HCT116 (cell line): ENCODE results near the gene IMPDH1. TPM values are rescaled to one million over a fixed set of nuclear protein-coding genes. Genes with fewer than 3 reads are reported as not detected.

Experiments
- ATAC-seq: fragments of 200-7000 bp; cut with Tn5 transposase; 2 replicates; pipeline ENCODE4 v1.9.1; 2020; ENCODE audit warnings: mild to moderate bottlenecking, moderate library complexity
- BruUV-seq: library from RNA; stranded (reverse); fragments of 400-500 nt; replicated peaks from 2 replicates; lab custom pipeline; 2021; lab: Mats Ljungman, UMichigan
- CTCF ChIA-PET: fragments of 300-600 bp; sonication (Branson Sonifier 250); formaldehyde crosslinking; loops from one replicate; lab custom pipeline; 2021; ENCODE audit warnings: antibody characterized with exemption; lab: Charles Lee
- POLR2A ChIA-PET: fragments of 300-600, 350-600 bp; sonication (Branson Sonifier 250); formaldehyde crosslinking; loops from one replicate; lab custom pipeline; 2021; ENCODE audit warnings: antibody characterized with exemption; lab: Charles Lee
- RAD21 ChIA-PET, 2 experiments: fragments of 300-600 bp; sonication (Branson Sonifier 250); formaldehyde crosslinking; loops; one replicate each; lab custom pipeline; 2023; ENCODE audit warnings: low total read pairs in 2 of 2; ENCODE audit not compliant: uncharacterized antibody in 2 of 2, unreplicated experiment in 2 of 2, low non-redundant PET in 1 of 2; lab: Charles Lee
- DNase-seq: peaks from one replicate; pipeline ENCODE4 v3.0.0-alpha.2; 2010; ENCODE audit warnings: low read depth, low spot score
- H2AFZ ChIP-seq: fragments of 200-600 bp; shearing (Covaris generic), sonication (generic); 2 replicates; pipeline ENCODE4 v1.6.1; 2017; ENCODE audit warnings: low read depth, mixed run types, mixed read lengths, antibody characterized with exemption, low read length; ENCODE audit not compliant: poor library complexity, severe bottlenecking
- H3K27ac ChIP-seq: 2 replicates; pipeline ENCODE4 v1.5.1; 2012; ENCODE audit warnings: low read depth, low read length
- H3K27me3 ChIP-seq: fragments of 200-600 bp; sonication (generic); 2 replicates; pipeline ENCODE4 v1.6.1; 2016; ENCODE audit warnings: mixed run types, low read length, mixed read lengths; ENCODE audit not compliant: insufficient read depth
- H3K36me3 ChIP-seq, 2 experiments: fragments of 200-500 bp in 1 of 2; fragments of 200-600 bp in 1 of 2; sonication (Bioruptor generic) in 1 of 2; sonication (generic) in 1 of 2; 2 replicates each; pipeline versions ENCODE4 v1.5.1 to v1.6.1; 2014 to 2016; ENCODE audit warnings: low read length in 2 of 2, inconsistent platforms in 1 of 2, mixed read lengths in 1 of 2, mixed run types in 1 of 2; ENCODE audit not compliant: insufficient read depth in 2 of 2, control insufficient read depth in 1 of 2
- H3K4me1 ChIP-seq, 2 experiments: fragments of 200-600 bp in 1 of 2; sonication (generic) in 1 of 2; 2 replicates each; pipeline versions ENCODE4 v1.5.1 to v1.6.1; 2012 to 2017; ENCODE audit warnings: low read length in 2 of 2, inconsistent platforms in 1 of 2, mild to moderate bottlenecking in 1 of 2, mixed read lengths in 1 of 2, mixed run types in 1 of 2, moderate library complexity in 1 of 2; ENCODE audit not compliant: insufficient read depth in 2 of 2, control insufficient read depth in 1 of 2
- H3K4me2 ChIP-seq: fragments of 200-600 bp; sonication (generic); 2 replicates; pipeline ENCODE4 v1.6.1; 2017; ENCODE audit warnings: mixed run types, low read length, mixed read lengths
- H3K4me3 ChIP-seq, 2 experiments: fragments of 200-600 bp in 1 of 2; sonication (generic) in 1 of 2; replicated peaks in 1 of 2; 2 replicates each; pipeline ENCODE4 v1.5.1; 2011 to 2016; ENCODE audit warnings: low read length in 2 of 2, control low read depth in 1 of 2, low read depth in 1 of 2, mild to moderate bottlenecking in 1 of 2, mixed read lengths in 1 of 2, mixed run types in 1 of 2
- H3K79me2 ChIP-seq: fragments of 200-600 bp; sonication (generic); 2 replicates; pipeline ENCODE4 v1.6.1; 2017; ENCODE audit warnings: mild to moderate bottlenecking, mixed run types, low read length, moderate library complexity, mixed read lengths; ENCODE audit not compliant: insufficient read depth
- H3K9ac ChIP-seq: fragments of 200-600 bp; sonication (generic); 2 replicates; pipeline ENCODE4 v1.6.1; 2016; ENCODE audit warnings: low read length, mixed read lengths
- H3K9me2 ChIP-seq: fragments of 200-600 bp; sonication (generic), shearing (Covaris generic); 2 replicates; pipeline ENCODE4 v1.6.1; 2017; ENCODE audit warnings: mixed run types, mild to moderate bottlenecking, moderate library complexity; ENCODE audit not compliant: insufficient read depth
- H3K9me3 ChIP-seq, 2 experiments: fragments of 200-500 bp in 1 of 2; fragments of 200-600 bp in 1 of 2; sonication (Bioruptor generic) in 1 of 2; sonication (generic) in 1 of 2; 2 replicates each; pipeline ENCODE4 v1.6.1; 2014 to 2017; ENCODE audit warnings: low read length in 2 of 2, mixed read lengths in 2 of 2, inconsistent platforms in 1 of 2, low read depth in 1 of 2, mild to moderate bottlenecking in 1 of 2, mixed run types in 1 of 2, moderate library complexity in 1 of 2; ENCODE audit not compliant: control insufficient read depth in 1 of 2, insufficient read depth in 1 of 2
- H4K20me1 ChIP-seq: fragments of 200-600 bp; sonication (generic), shearing (Covaris generic); 2 replicates; pipeline ENCODE4 v1.6.1; 2017; ENCODE audit warnings: mixed run types, mild to moderate bottlenecking, moderate library complexity; ENCODE audit not compliant: insufficient read depth
- CTCF ChIP-seq, 3 experiments: fragments of 200-600 bp in 1 of 3; sonication (generic) in 1 of 3; IDR thresholded peaks in 2 of 3; conservative IDR thresholded peaks in 1 of 3; 2 replicates each; pipeline ENCODE4 v1.5.1; 2012 to 2017; ENCODE audit warnings: low read depth in 2 of 3, low read length in 2 of 3, antibody characterized with exemption in 1 of 3, borderline replicate concordance in 1 of 3, control low read depth in 1 of 3, mild to moderate bottlenecking in 1 of 3, mixed read lengths in 1 of 3, mixed run types in 1 of 3, moderate library complexity in 1 of 3; ENCODE audit not compliant: insufficient read depth in 1 of 3
- RAD21 ChIP-seq: IDR thresholded peaks from 2 replicates; pipeline ENCODE4 v1.6.1; 2012; ENCODE audit warnings: low read depth, mild to moderate bottlenecking
- REST ChIP-seq: IDR thresholded peaks from 2 replicates; pipeline ENCODE4 v1.6.1; 2012; ENCODE audit warnings: low read depth
- SP1 ChIP-seq: IDR thresholded peaks from 2 replicates; pipeline ENCODE4 v1.6.1; 2012; ENCODE audit warnings: low read depth
- ZFX ChIP-seq: fragments of 450-650 bp; IDR thresholded peaks from 2 replicates; pipeline ENCODE4 v1.6.1; 2017
- intact Hi-C: fragments of 100-400 bp; cut with micrococcal nuclease; formaldehyde crosslinking; loops from 2 replicates; pipeline ENCODE4 v1.10.0; 2022
- total RNA-seq: library from RNA; stranded (reverse); gene quantifications from one replicate; pipeline ENCODE4 v1.2.1, GENCODE V29; 2021; ENCODE audit not compliant: unreplicated experiment

The IMPDH1 gene
- total RNA-seq, 1 experiment from 2014 or later: 98.2 TPM

GRCh38 chr7:128381161-128381821 lies 28.5 kb downstream of the IMPDH1 start:
- H3K9me3 ChIP-seq: no peaks in the 10 kb centered on the region
- RAD21 ChIA-PET: no interaction called here
- no peak overlapping the region for H3K27ac ChIP-seq
- H4K20me1 ChIP-seq: no peaks in the 10 kb centered on the region
- POLR2A ChIA-PET: no interaction called here
- no peaks in the 10 kb centered on the region for H3K36me3 ChIP-seq
- peaks cover 0 to 7% of the 10 kb centered on the region in 2 experiments; a peak in 1 of 4 replicates for H3K4me1 ChIP-seq
- DNase-seq (peak; percentile 33), ATAC-seq (peak; percentile 89)
- no peaks in the 10 kb centered on the region for H3K79me2 ChIP-seq
- peak overlapping the region; percentile 32; the same call in 1 of the 2 replicates for H3K4me2 ChIP-seq
- CTCF ChIA-PET: interaction anchor here (0.7 to 3.3 kb wide), 12 partner anchors 10 to 80 kb away, joined by 3 to 28 read pairs (median 5); partner anchors contain the start of genes IMPDH1 and RBM28
- no peaks in the 10 kb centered on the region for H3K9me2 ChIP-seq
- no peaks in the 10 kb centered on the region for H3K27me3 ChIP-seq
- H3K9ac ChIP-seq: no peak overlapping the region
- BruUV-seq: no TSS peak
- TF ChIP-seq SP1 (no peak), ZFX (no peak), RAD21 (peak; percentile 24; the same call in 1 of the 2 replicates), REST (no peak), CTCF (IDR thresholded peaks at IDR 0.05 in 2 of 3, conservative IDR thresholded peaks at IDR 0.05 in 1 of 3; ENCODE audit: borderline replicate concordance in 1 of 3, insufficient read depth in 1 of 3, low read depth in 2 of 3, low read length in 2 of 3) (peak; percentile 53 to 94 (median 94); a peak in 5 of 6 replicates)
- no peak overlapping the region for H2AFZ ChIP-seq
- H3K4me3 ChIP-seq: no peak overlapping the region
- intact Hi-C loops: no loop called here
